Ramos (cell line): ENCODE measurements around the gene OPTN.

Source experiments
- in situ Hi-C: fragments of 300-500 bp; cut with MboI; formaldehyde crosslinking; loops from one replicate; pipeline ENCODE4 v1.14.3; 2022; ENCODE audit warnings: low sequenced_read_pairs; ENCODE audit not compliant: unreplicated experiment

Gene OPTN

DNA sequence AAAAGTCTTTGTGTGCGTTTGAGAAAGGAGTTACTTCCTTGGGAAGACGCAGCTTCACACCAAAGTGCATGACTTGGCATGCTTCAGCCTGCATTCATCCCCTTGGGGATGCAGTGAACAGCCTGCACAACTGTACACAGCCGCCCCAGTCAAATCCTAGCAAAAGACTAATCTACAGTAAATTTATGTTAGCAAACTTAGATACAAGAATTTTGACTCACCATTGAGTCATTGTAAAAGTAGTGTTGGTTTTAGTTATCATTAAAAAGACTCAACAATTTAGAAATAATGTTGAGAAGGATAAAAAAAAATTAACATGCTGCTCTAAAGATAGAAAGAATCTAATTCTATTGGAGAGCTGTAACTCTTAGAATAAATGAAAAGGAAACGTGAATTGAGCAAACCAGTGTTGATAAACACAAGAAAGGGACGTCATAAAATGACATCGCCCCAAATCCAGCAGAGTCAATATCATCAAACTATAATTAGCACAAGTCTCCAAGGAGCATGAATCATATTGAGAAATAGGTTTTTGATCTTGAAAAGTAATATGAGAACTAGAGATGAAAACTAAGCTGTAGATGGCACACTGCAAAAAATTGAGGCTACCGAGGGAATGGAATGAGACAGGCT lies 11.9 kb upstream of the OPTN start:
- in situ Hi-C loops, result loop anchor here (25.0 kb wide), 1 partner anchor 826 kb away; no protein-coding TSS in a partner anchor

DNA sequence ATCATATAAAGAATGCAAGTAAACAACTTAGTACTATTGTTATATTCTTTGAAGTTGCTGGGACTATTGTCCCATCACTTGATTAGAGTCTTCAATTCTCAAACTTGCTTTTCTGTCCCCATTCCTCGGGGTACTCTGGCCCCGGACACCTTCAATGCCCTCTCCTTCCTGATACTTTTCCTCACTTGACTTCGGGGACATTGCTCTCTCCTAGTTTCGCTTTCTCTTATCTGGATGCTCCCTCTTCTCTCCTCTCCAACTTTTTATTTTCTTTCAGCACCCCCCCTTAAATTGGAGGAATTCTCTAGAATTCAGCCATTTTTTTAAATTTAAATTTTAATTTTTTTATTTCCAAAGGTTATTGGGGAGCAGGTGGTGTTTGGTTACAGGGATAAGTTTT lies 10.6 kb upstream of the OPTN start:
- in situ Hi-C loops, result loop anchor here (25.0 kb wide), 1 partner anchor 827 kb away; no protein-coding TSS in a partner anchor

GRCh38 chr10:13090289-13090688 lies 9.7 kb upstream of the OPTN start:
- in situ Hi-C loops, result loop anchor here (25.0 kb wide), 1 partner anchor 828 kb away; no protein-coding TSS in a partner anchor

DNA sequence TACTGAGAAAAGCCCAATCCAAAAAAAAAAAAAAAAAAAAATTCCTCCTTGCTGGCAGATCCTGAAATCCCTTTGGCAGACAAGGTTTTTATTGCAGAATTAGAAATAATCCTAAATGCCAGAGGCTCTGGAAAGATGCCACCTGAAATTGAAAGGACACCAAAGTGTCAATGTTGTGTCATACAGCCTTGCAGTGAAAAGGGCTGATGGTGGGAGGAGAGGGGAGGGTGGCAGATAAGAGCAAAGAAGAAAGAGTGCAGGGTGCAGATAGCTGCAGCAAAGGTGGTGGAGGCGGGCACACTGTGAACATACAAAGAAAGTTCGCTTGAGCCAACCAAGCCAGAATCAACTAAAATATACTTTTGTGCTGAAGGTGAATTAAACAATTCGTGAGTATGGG lies 8.2 kb upstream of the OPTN start:
- in situ Hi-C loops, result loop anchor here (25.0 kb wide), 1 partner anchor 830 kb away; no protein-coding TSS in a partner anchor

- in situ Hi-C loops, result loop anchor here (25.0 kb wide), 1 partner anchor 830 kb away; no protein-coding TSS in a partner anchor
Observed at GRCh38 chr10:13092291-13093102, 7.5 kb upstream of the OPTN start.

DNA sequence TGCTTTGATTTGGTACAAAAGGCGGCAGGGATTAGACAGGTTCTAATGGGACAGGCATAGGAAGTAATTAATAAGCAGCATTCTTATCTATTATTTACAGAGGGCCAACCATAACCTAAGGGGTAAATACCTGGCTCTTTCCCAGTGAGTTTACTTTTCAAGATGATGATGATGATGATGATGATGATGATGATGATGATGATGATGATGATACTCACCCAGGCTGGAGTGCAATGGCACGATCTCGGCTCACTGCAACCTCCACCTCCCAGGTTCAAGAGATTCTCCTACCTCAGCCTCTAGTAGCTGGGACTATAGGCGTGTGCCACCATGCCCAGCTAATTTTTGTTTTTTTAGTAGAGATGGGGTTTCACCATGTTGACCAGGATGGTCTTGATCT lies 5.9 kb upstream of the OPTN start:
- in situ Hi-C loops, result loop anchor here (25.0 kb wide), 1 partner anchor 832 kb away; no protein-coding TSS in a partner anchor

- in situ Hi-C loops, result loop anchor here (25.0 kb wide), 1 partner anchor 833 kb away; no protein-coding TSS in a partner anchor
Observed at GRCh38 chr10:13095094-13095493, 4.9 kb upstream of the OPTN start.

DNA sequence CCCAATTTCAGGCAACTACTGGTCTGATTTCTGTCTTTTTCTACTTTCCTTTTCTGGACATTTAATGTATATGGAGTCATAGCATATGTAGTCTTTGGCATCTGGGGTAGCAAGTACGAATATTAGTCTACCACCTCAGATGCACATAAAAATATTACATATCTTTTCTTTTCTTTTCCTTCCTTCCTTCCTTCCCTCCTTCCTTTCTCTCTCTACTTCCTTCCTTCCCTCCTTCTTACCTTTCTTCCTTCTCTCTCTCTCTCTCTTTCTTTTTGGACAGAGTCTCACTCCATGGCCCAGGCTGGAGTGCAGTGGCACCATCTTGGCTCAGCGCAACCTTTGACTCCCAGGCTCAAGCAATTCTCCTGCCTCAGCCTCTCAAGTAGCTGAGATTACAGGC lies 4.0 kb upstream of the OPTN start:
- in situ Hi-C loops, result loop anchor here (25.0 kb wide), 1 partner anchor 834 kb away; no protein-coding TSS in a partner anchor

- in situ Hi-C loops, result loop anchor here (25.0 kb wide), 1 partner anchor 837 kb away; no protein-coding TSS in a partner anchor
Observed at GRCh38 chr10:13099144-13099665, 758 bp upstream of the OPTN start.

DNA sequence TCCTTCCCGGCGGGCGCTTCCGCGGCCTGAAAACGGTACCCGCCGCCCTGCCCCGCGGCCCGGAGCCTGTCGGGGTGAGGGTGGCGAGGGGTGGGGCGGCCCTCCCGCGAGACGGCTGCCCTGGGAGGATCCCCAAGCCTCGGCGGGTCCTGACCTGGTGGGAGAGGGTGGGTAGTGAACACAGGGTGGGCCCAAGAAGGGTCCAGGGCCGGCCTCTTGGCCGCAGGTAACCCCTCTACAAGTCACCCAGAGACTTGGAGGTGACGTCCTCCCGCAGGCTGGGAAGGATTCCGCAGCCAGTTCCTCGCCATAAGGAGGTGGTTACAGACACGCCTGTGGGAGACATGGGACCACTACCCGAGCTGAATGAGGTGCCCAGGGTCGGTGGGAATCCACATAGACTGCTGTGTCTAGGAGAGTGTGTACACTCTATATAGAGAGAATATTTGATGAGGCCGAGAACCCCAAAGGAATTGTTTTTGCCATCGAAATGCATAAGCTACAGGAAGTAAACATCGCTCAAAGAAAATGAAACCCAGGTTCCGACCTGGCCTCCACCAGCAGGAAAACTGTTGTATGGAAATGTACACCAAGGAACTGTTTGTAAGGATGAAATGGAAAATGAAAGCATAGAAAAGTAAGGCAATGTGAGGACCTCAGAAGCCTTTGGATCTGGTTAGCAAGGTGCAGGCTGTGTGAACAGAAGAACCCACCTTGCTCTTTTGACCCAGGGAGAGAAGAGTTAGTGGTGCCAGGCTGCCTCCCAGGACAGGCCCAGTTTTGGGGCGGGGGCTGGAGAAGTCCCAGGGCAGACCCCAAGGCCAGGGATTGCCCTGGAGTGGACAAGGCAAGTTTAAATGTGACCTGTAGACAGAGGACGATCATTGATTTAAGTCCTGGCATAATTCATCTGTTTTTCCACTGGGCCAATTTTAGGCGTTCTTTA lies 659 bp downstream of the OPTN start:
- in situ Hi-C loops, result no loop called here

GRCh38 chr10:13102002-13102794 lies 2.2 kb downstream of the OPTN start:
- in situ Hi-C loops, result no loop called here

DNA sequence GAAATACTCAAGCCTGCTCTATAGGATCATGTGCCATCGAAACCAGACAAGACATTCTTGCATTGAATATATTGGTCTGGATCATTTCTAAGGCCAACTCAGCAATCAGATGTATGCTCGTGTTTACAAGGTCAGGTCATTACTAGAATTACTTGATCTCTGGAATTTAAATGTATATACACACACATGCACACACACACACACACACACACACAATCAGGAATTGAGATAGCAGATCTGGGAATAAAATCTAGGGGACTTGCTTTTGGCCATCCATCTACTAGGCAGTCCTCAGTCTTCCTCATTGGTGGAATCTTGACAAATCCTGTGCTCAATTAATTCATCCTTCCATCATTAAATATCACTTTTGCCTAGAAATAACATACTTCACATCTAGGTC lies 3.6 kb downstream of the OPTN start:
- in situ Hi-C loops, result no loop called here

DNA sequence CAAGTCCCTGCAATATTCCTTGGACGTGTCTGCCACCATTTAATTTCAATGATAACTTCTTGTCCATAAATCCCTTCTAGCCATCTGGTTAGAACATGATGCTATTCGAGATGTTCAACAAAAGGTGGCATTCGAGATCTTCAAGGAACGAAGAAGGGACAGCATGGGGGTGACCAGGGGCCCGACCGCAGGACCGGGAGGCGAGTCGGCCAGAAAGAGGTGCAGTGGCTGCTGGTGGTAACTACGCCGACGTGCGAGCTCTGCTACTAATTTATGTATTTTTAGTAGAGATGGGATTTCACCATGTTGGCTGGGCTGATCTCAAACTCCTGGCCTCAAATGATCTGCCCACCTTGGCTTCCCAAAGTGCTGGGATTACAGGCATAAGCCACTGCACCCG lies 4.7 kb downstream of the OPTN start:
- in situ Hi-C loops, result no loop called here

DNA sequence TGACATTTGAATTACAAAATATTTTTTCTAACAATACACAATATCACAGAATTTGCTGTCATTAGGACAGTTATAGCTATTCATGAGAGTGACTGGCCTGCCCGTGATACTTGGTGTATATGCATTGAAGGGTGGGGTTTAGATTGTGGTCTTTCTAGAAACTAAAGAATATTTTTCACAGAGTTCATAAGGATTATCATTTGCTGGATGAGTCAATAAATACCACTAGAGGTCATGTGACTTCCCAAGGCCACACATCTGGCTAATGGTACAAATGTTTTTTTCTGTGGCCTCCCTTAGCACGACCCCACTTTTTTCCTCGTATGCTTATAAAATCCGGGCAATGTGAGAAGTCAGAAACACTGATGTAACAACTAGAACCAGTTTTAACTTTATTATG lies 5.2 kb downstream of the OPTN start:
- in situ Hi-C loops, result no loop called here

DNA sequence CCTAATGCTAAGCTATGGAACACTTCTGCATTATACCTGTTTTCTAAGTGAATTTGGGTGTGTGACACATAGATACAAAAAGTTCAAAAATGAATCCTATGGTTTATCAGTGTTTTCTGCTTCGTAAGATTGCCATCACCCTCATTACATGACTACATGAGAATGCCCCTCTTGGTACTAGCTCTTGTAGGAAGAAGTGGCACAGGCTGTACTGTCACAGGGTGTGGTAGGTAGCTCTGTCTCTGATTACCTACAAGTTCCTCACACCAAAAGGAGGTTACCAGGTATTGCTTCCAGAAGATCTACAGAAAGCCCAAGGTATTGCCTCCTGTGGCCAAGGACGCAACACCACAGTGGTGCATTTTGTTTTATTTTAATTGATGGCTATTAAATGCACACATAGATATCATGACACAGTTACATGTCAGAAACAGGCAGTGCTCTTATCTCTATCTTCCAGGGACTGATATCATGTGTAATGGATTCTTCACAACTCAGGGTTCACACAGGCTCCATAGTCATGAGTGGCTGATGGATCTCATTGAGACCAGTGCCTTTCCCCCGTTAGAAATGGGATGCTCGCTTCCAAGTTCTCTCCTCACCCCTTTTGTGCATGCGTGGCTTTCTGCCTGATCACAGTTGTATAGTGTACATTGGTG lies 6.6 kb downstream of the OPTN start:
- in situ Hi-C loops, result no loop called here

GRCh38 chr10:13110908-13111307 lies 10.9 kb downstream of the OPTN start:
- in situ Hi-C loops, result no loop called here

DNA sequence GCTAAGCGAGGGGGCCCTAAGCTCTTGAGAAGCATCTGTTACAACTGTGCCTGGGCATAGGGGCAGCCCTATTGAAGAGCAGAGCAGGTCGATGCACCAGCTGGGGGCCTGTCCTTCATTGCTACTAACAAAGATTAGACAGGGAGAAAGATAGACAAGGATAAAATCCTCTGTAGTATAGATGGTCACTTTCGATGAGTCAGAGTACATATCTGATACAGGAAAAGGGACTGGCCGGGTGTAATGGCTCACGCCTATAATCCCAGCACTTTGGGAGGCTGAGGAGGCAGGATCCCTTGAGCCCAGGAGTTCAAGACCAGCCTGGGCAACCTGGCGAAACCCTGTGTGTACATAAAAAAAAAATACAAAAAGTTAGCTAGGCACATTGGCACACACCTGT lies 13.6 kb downstream of the OPTN start:
- in situ Hi-C loops, result no loop called here
